NCI-H1105 (cell line): ENCODE results near the gene MRNIP.

Experiments
- DNase-seq: peaks from one replicate; lab custom pipeline; 2025; lab: John Stamatoyannopoulos, UW

The MRNIP gene

GRCh38 chr5:179887802-179888201 is 29.2 kb upstream of the MRNIP start:
- DNase-seq, result no peak

- DNase-seq, result no peak
These were observed 28.5 kb upstream of the MRNIP start for GRCh38 chr5:179887095-179887494.

GRCh38 chr5:179886190-179886911 is 27.7 kb upstream of the MRNIP start:
- DNase-seq, result no peak

- DNase-seq, result no peak
These were observed 27.0 kb upstream of the MRNIP start for GRCh38 chr5:179885491-179886090.

GRCh38 chr5:179883163-179883562 is 24.5 kb upstream of the MRNIP start:
- no peak for DNase-seq

- DNase-seq, result no peak
These were observed 23.7 kb upstream of the MRNIP start for GRCh38 chr5:179882338-179882737.

- DNase-seq, result no peak
These were observed 22.4 kb upstream of the MRNIP start for GRCh38 chr5:179880848-179881590.

- no peak for DNase-seq
These were observed 21.5 kb upstream of the MRNIP start for GRCh38 chr5:179880066-179880650.

- DNase-seq, result no peak
These were observed 21.0 kb upstream of the MRNIP start for GRCh38 chr5:179879690-179880010.

- DNase-seq, result no peak
These were observed 20.5 kb upstream of the MRNIP start for GRCh38 chr5:179879003-179879689.

GRCh38 chr5:179878222-179879002 is 19.8 kb upstream of the MRNIP start:
- no peak for DNase-seq

- no peak for DNase-seq
These were observed 18.0 kb upstream of the MRNIP start for GRCh38 chr5:179876610-179876952.

GRCh38 chr5:179875741-179876609 is 17.4 kb upstream of the MRNIP start:
- DNase-seq, result no peak

GRCh38 chr5:179874536-179875292 is 16.1 kb upstream of the MRNIP start:
- DNase-seq, result no peak

GRCh38 chr5:179874136-179874535 is 15.5 kb upstream of the MRNIP start:
- no peak for DNase-seq

GRCh38 chr5:179873588-179874110 is 15.0 kb upstream of the MRNIP start:
- DNase-seq, result no peak

GRCh38 chr5:179872828-179873575 is 14.4 kb upstream of the MRNIP start:
- no peak for DNase-seq

GRCh38 chr5:179872055-179872827 is 13.6 kb upstream of the MRNIP start:
- no peak for DNase-seq
